NCI-H2107 treated with DMSO at 0.1 percent for 48 hours (cell line): ENCODE data around the gene HOXC10.
A peak's percentile ranks its signal among the peaks of the same experiment; 100 is the strongest.

Experiments
- DNase-seq: peaks from one replicate; lab custom pipeline; 2025; ENCODE audit not compliant: unreplicated experiment; lab: John Stamatoyannopoulos, UW

HOXC10 gene

GRCh38 chr12:54027442-54027786 is 42.5 kb downstream of the HOXC10 start:
- no peak for DNase-seq

- no peak for DNase-seq
Observed at GRCh38 chr12:54028314-54029201, 43.6 kb downstream of the HOXC10 start, which contains the start of gene HOXC6. Gene HOXC6, plus strand, starts transcription at chr12:54028440. Its CDS starts 82 bp downstream, at chr12:54028522.

GRCh38 chr12:54029529-54030441 is 44.8 kb downstream of the HOXC10 start:
- DNase-seq: no peak

DNA sequence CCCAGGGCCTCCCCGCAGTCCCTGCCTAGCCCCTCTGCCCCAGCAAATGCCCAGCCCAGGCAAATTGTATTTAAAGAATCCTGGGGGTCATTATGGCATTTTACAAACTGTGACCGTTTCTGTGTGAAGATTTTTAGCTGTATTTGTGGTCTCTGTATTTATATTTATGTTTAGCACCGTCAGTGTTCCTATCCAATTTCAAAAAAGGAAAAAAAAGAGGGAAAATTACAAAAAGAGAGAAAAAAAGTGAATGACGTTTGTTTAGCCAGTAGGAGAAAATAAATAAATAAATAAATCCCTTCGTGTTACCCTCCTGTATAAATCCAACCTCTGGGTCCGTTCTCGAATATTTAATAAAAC is 45.5 kb downstream of the HOXC10 start:
- DNase-seq: no peak

- no peak for DNase-seq
Observed at GRCh38 chr12:54030889-54031471, 46.0 kb downstream of the HOXC10 start.

GRCh38 chr12:54031480-54031879 is 46.5 kb downstream of the HOXC10 start:
- no peak for DNase-seq

GRCh38 chr12:54032086-54032619 is 47.2 kb downstream of the HOXC10 start:
- DNase-seq: no peak

GRCh38 chr12:54032627-54033100 is 47.7 kb downstream of the HOXC10 start, which contains the start of gene HOXC5:
Gene HOXC5, plus strand, starts transcription at chr12:54033050. Its CDS starts 73 bp downstream, at chr12:54033123.
- DNase-seq: peak; percentile 49

DNA sequence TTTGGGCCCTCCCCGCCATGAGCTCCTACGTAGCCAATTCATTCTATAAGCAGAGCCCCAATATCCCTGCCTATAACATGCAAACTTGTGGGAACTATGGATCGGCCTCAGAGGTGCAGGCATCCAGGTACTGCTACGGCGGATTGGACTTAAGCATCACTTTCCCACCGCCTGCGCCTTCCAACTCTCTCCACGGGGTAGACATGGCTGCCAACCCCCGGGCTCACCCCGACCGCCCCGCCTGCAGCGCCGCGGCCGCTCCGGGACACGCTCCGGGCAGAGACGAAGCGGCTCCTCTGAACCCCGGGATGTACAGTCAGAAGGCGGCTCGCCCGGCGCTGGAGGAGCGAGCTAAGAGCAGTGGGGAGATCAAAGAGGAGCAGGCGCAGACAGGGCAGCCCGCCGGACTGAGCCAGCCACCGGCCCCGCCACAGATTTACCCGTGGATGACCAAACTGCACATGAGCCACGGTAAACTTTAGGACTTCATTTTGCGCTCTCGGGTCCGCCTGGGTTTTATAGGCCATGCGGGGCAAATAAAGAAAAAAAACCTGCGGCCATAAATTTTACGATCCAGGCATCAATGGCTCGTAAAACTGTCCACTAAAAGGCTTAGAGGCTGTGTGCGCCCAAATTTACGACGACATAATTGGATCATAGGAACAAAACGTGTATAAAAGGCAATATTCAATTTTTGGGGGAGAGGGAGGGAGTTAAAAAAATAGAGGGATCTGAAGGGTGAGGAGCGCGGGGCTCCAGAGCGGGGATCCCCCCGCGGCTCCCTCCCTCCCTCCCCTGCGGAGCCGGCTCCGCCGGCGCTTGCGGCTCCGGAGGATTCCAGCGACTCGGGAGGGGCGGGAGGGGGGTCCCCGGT is 48.4 kb downstream of the HOXC10 start:
- no peak for DNase-seq

DNA sequence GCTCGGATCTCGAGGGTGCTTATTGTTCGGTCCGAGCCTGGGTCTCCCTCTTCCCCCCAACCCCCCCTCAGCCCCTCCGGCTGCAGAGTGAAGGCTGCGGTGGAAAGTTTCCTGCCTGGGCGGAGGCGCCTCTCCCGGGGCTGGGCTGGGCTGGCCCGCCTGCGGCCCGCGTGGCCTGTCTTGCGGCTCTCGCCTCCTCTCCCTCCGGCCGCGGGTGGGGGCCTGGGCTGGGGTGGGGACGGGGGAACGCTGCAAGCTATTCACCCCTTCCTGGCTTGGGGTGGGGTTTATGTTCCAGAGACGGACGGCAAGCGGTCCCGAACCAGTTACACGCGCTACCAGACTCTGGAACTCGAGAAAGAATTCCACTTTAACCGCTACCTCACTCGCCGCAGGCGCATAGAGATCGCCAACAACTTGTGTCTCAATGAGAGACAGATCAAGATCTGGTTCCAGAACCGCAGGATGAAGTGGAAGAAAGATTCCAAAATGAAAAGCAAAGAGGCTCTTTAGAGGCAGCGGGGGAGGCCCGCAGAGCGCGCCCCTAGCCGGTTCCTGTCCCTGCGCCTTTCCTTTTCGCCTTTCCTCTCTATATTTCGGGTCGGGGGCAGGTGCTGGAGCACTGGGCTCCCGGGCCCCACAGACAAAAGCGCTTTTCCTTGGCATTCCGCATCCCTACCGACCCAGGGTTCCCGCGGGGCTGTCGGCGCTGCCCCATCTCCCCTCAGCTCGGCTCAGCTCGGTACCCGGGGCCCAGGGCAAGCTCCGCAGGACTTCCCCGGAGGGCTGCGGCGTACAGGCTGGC is 49.2 kb downstream of the HOXC10 start:
- no peak for DNase-seq

GRCh38 chr12:54034785-54035310 is 49.9 kb downstream of the HOXC10 start:
- no peak for DNase-seq

DNA sequence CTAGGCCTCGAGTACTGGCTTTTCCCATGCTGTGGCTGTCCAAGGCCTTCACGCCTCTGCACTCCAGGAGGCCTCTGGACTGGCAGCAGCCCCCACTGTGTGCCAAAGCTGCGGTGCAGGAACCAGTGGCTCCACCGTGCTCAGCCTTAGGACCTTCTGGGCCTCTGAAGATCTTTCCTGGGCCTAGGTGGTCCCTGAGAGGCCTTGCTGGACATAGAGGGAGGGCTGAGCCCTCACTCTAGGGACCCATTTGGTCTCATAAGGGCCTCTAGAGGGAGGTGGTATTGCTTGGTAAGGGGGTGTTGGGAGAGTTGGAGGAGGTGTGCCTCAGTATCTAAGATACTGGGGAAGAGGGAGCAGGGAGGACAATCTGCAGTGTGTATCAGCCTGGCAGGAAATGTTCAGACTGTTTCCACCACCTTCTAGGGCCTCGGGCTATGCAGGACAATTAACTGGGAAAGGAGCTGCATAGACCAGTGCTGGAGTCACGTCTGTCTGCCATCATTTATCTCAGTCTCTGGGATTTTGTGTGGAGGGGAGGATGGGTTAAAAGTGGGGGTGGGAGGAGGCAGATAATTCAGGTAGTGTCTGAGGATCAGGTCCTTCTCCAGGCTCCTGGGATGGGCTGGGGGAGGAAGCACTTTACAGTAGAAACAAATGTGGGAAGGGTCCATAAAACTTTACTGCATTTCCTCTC is 50.8 kb downstream of the HOXC10 start:
- DNase-seq: no peak

DNA sequence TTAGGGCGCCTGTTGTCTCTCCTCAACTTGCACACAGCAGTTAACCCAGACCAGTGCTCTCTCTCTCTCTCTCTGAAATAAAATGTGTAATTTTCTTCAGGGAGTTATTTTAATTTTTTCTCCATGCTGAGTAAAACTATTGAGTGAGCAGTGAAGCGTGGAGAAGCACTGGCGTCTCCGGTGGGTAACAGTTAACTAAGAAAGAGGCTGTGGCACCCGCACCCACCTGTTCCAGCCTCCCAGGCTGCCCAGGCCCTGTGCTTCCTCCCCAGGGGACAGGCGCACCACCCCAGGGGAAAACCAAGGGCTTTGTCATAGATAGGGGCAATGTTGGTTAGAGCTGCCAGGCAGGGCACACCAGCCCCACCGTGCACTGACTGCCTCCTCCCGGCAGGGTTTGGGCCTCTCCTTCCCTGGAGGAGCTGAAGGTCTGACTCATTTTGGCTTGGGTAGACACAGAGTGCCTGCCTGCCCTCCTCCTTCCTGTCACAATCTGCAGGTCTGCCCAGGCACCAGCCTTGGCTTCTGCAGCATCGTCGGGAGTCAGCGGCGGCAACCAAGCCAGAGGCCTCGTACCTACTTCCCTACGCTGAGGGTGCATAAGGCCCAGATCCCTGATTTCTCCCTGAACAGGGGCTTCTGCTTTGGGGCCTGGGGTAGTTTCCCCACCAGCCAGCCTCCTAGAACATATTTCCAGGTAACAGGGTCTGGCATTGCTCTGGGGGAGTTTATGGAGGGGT is 51.8 kb downstream of the HOXC10 start:
- DNase-seq: peak; percentile 79

DNA sequence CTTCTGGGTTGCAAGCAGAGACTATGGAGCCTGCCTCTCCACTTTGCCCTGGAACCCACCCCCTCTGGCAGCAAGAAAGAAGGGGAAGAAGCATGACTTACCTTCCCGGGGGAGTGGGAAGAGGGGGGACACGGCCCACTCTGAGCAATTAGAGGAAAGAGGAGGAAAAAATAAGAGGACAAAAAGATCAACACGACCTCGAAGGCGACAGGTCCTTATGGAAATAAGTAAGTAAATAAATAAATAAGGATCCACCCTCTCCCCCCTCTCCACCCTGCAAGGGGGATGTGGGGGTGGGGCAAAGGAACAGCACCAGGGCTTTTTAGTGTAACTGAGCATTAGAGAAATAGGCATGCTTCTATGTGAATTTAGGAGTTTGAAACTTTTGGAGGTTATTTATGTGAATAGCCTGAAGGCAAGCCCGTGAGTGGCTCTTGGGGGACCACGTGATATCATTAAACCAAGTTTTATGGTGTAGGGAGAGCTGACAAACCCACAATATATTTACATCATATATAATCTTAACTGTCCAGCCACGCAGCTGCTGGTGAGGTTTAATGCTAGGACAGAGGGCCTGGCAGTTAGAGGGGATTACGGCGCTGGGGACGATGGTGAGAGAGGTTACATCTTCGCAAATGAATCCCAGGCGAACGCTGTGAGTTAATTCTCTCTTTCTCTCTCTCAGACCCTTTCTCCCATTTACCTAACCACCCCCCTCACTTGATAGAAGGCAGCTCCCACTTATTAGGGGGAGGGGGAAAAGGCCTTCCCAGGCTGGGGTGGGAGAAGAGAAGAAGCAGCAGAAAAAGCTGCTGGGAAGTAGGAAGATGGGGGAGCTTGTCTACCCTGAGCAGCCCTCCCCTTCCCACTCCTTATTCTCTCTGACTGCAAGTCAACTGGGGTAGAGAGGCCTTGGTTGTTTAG is 52.7 kb downstream of the HOXC10 start:
- no peak for DNase-seq

GRCh38 chr12:54038284-54038870 is 53.4 kb downstream of the HOXC10 start:
- DNase-seq: peak; percentile 35

GRCh38 chr12:54038871-54039414 is 54.0 kb downstream of the HOXC10 start:
- DNase-seq: no peak
